SJSA1 (cell line): ENCODE data around the gene CSNK2A3. TPM values are rescaled to one million over a fixed set of nuclear protein-coding genes. Genes with fewer than 3 reads are reported as not detected.

Experiments
- DNase-seq, 2 experiments: peaks; one replicate each; pipeline ENCODE4 v3.0.0-alpha.2; 2015 to 2020; ENCODE audit warnings: low spot score in 2 of 2, low read depth in 1 of 2
- H3K27ac ChIP-seq: fragments of 250-450 bp; sonication (Bioruptor Pico); 2 replicates; pipeline ENCODE4 v1.5.1; 2020; ENCODE audit warnings: mild to moderate bottlenecking, moderate library complexity
- H3K27me3 ChIP-seq: fragments of 250-450 bp; sonication (Bioruptor Pico); replicated peaks from 2 replicates; pipeline ENCODE4 v1.5.1; 2020; ENCODE audit warnings: mild to moderate bottlenecking, moderate library complexity
- H3K36me3 ChIP-seq: fragments of 250-450 bp; sonication (Bioruptor Pico); 2 replicates; pipeline ENCODE4 v1.5.1; 2020; ENCODE audit warnings: mild to moderate bottlenecking
- H3K4me1 ChIP-seq: fragments of 250-450 bp; sonication (Bioruptor Pico); replicated peaks from 2 replicates; pipeline ENCODE4 v1.6.1; 2021; ENCODE audit warnings: mild to moderate bottlenecking
- H3K4me3 ChIP-seq: fragments of 250-450 bp; sonication (Bioruptor Pico); 2 replicates; pipeline ENCODE4 v1.5.1; 2020; ENCODE audit warnings: mild to moderate bottlenecking
- H3K9me3 ChIP-seq: fragments of 250-450 bp; sonication (Bioruptor Pico); replicated peaks from 2 replicates; pipeline ENCODE4 v1.5.1; 2020; ENCODE audit warnings: mild to moderate bottlenecking
- total RNA-seq: library from RNA; depleted of rRNA; stranded (reverse); fragments of >200 nt; shearing (Covaris generic); gene quantifications from 2 replicates; pipeline ENCODE4 v1.2.3, GENCODE V29; 2014

CSNK2A3 gene
- total RNA-seq, 1 experiment from 2014 or later: 2.3 TPM

DNA sequence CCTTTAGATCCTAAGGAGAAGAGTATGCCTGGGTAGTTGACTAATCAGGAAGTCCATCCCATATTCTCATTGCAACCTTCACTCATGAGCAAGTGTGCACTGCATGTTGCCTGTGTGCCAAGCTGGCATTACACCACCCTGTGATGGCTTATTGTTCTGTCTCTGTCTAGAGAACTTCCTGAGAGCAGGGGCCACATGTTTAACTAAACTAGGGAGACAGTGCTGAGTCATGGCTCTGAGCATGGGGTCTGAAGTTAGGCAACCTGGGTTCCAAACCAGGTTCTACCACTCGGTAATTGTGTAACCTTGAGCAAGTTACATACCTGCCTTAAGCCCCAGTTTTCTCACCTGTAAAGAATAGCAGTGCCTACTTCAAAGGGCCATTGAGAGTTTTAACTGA, 39.6 kb downstream of the CSNK2A3 start:
- no peaks in the 10 kb centered on the region for H3K36me3 ChIP-seq
- no peaks in the 10 kb centered on the region for H3K27me3 ChIP-seq
- H3K4me3 ChIP-seq: no peak overlapping the region
- no peaks in the 10 kb centered on the region for H3K9me3 ChIP-seq
- DNase-seq: no peak
- H3K4me1 ChIP-seq: 0 out of 2 replicates have a peak, but pooled peaks cover 3% of the 10 kb centered on the region
- H3K27ac ChIP-seq: no peak overlapping the region

DNA sequence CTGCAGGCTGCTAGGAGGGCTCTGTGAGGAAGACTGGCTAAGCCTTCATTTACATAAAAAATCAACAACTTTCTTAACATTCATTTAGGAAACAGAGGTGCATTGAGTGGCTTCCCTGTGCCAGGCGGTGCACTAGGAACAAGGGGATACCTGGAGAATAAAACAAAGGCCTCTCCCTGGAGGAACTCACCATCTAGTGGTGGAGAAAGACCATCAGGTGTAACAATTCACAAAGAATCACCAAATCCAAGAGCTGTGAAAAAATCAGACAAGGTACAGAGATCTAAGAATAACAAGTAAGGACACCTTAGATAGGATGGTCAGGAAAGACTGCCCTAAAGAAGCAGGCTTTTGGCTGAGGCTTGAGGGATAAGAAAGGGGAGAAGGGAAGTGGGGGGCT, 40.3 kb downstream of the CSNK2A3 start:
- Histone ChIP-seq H3K36me3 (no peaks in the 10 kb centered on the region), H3K27me3 (no peaks in the 10 kb centered on the region)

DNA sequence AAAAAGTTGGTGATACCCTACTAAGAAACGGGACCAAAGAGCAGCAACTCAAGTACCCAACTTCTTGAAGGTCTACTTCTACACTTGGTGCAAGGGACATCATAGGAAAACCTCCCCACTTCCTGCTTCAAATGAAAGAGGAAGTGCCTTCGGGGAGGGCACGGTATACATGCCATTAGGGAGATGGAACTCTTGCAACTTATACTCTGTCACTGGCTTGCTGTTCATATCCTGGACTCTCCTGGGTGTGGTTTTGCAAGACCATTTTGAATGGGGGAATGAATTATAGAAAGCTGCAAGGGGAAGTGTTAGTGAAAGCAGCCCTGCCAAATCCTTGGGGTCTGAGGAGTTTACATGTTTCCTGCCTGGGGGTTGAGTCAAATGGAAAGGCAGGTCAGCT, 41.9 kb downstream of the CSNK2A3 start:
- H3K4me3 ChIP-seq: no peak overlapping the region
- H3K27ac ChIP-seq: no peak overlapping the region
- no peaks in the 10 kb centered on the region for H3K9me3 ChIP-seq
- 0 out of 2 replicates have a peak, but pooled peaks cover 3% of the 10 kb centered on the region for H3K4me1 ChIP-seq
- no peaks in the 10 kb centered on the region for H3K27me3 ChIP-seq
- no peak for DNase-seq
- no peaks in the 10 kb centered on the region for H3K36me3 ChIP-seq

More for the DNA sequence above, 40.3 kb downstream of the CSNK2A3 start:
- Histone ChIP-seq H3K27ac (no peak overlapping the region), H3K4me3 (no peak overlapping the region), H3K4me1 (0 out of 2 replicates have a peak, but pooled peaks cover 3% of the 10 kb centered on the region), H3K9me3 (no peaks in the 10 kb centered on the region)
- no peak for DNase-seq

DNA sequence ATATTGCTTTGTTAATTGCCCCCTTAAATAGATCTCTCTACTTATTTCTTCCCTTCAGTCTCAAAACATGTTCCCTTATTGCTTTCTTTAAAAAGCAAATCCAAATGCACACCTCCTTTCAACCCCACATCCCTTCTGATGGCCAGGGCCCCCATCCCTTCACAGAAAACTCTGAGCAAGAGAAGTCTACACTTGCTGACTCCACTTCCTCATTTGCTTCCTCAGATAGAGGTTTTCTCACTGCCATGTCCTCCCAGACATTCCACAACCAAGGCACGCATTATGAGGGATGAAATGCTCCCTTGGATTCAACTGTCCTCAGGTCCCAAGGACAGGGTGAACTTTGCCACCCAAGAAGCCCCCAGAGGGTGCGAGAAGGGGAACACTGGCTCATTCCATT, 43.1 kb downstream of the CSNK2A3 start:
- DNase-seq: no peak
- H3K4me3 ChIP-seq: no peak overlapping the region
- no peaks in the 10 kb centered on the region for H3K9me3 ChIP-seq
- H3K36me3 ChIP-seq: no peaks in the 10 kb centered on the region
- no peak overlapping the region for H3K27ac ChIP-seq
- H3K4me1 ChIP-seq: 0 out of 2 replicates have a peak, but pooled peaks cover 3% of the 10 kb centered on the region
- H3K27me3 ChIP-seq: no peaks in the 10 kb centered on the region

DNA sequence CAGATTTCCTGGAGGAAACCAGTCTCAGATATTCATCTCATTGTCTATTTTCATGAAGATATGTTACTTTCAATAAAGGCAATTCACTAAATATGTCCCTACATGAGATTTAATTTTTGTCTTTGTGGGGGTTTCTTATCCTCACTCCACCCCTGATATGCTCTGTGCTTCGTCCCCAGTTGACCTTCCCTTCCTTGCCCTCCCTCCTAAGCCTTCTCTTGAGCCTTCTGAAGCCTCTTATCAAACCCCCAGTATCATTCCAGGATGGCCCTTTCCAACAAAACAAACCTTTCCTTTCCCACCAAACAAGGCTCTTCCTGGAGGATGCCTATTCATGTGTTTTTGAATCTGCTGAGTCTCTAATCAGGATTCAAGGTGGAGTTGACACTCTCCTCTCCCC, 44.8 kb downstream of the CSNK2A3 start:
- Histone ChIP-seq H3K27ac (no peak overlapping the region), H3K9me3 (no peaks in the 10 kb centered on the region), H3K27me3 (no peaks in the 10 kb centered on the region), H3K4me1 (no peaks in the 10 kb centered on the region), H3K36me3 (no peaks in the 10 kb centered on the region), H3K4me3 (no peak overlapping the region)
- DNase-seq: no peak

DNA sequence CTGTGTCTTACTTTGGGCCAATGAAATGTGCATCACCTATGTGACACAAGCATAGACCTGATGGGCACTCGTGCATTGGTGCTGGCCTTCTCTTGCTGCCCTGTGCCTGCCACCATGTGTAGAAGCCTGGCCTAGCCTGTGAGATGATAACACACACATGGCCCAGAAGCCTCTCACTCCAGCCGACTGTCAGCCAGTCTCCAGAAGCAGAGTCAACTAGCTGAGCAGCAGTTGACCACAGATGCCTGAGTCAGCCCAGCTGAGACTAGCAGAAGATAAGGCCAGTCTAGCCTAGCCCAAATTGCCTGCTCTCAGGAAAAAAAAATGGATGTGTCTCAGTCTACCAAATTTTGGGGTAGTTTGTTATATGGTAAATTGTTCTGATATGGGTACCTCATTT, 46.2 kb downstream of the CSNK2A3 start:
- Histone ChIP-seq H3K4me3 (no peak overlapping the region), H3K4me1 (no peaks in the 10 kb centered on the region), H3K9me3 (no peaks in the 10 kb centered on the region), H3K27me3 (no peaks in the 10 kb centered on the region), H3K27ac (no peak overlapping the region), H3K36me3 (no peaks in the 10 kb centered on the region)
- DNase-seq: no peak

DNA sequence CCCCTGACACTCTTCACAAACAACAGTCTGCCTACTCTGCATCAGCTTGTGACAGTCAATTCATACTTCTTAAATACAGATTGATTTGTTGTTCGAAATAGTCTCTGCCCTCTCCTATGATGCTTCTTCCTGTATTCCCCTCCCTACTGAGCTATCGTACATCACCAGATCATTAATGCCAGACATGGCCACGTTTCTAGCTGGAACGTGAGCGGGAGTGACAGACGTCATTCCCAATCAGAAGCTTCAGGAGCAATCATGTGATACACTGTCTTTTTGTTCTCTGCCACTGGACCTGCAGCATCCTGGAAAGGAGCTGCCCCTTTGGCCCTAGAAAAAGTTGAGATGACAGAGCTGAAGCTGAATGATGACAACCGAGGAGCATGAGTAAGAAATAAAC, 48.5 kb downstream of the CSNK2A3 start:
- Histone ChIP-seq H3K4me1 (no peaks in the 10 kb centered on the region), H3K4me3 (no peak overlapping the region), H3K27ac (no peak overlapping the region), H3K9me3 (no peaks in the 10 kb centered on the region), H3K27me3 (0 out of 2 replicates have a peak, but pooled peaks cover 3% of the 10 kb centered on the region), H3K36me3 (no peaks in the 10 kb centered on the region)
- no peak for DNase-seq

DNA sequence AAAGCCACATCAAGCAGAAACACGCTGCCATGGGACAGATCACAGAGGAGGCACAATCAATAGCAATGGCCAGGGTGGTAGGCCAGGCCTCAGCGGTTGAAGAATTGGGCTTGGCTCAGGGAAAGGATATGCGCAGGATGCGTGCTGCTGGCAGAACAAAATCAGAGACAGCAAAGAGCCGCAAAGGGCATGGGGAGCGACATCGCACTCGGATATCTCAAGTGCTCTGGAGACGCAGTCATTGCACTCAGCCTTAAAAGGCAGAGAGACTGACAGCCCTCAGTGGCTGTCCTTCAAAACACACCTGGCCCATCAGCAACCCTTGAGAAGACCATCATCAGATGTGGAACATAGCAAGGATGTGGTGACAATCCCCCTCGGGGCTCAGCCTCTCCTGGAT, 50.5 kb downstream of the CSNK2A3 start:
- Histone ChIP-seq H3K4me1 (no peaks in the 10 kb centered on the region), H3K9me3 (no peaks in the 10 kb centered on the region), H3K27me3 (0 out of 2 replicates have a peak, but pooled peaks cover 3% of the 10 kb centered on the region), H3K4me3 (no peak overlapping the region), H3K36me3 (no peaks in the 10 kb centered on the region), H3K27ac (no peak overlapping the region)
- DNase-seq: no peak
